MM.1S (cell line): ENCODE results near the gene MED13L.
"Not testable (repeated sequence)": the region's sequence is repeated elsewhere in the genome, so short reads cannot be mapped to it uniquely, and the experiment has no call there.

Experiments used
- DNase-seq: peaks from one replicate; pipeline ENCODE4 v3.0.0-alpha.2; 2015
- H2AFZ ChIP-seq: fragments of 300-600 bp; sonication (generic); 2 replicates; pipeline ENCODE4 v1.6.0; 2016; ENCODE audit warnings: antibody characterized with exemption, low read length
- H3F3A ChIP-seq: fragments of 300-600 bp; sonication (generic); 2 replicates; pipeline ENCODE4 v1.6.1; 2016; ENCODE audit warnings: mild to moderate bottlenecking, antibody characterized with exemption, low read length, moderate library complexity, mixed read lengths; ENCODE audit not compliant: insufficient read depth
- H3K27ac ChIP-seq: fragments of 300-600 bp; sonication (generic); 2 replicates; pipeline ENCODE4 v1.5.1; 2016; ENCODE audit warnings: mild to moderate bottlenecking, low read length
- H3K27me3 ChIP-seq: fragments of 300-600 bp; sonication (generic); replicated peaks from 2 replicates; pipeline ENCODE4 v1.6.0; 2016; ENCODE audit warnings: low read length; ENCODE audit not compliant: insufficient read depth
- H3K36me3 ChIP-seq: fragments of 300-600 bp; sonication (generic); replicated peaks from 2 replicates; pipeline ENCODE4 v1.6.1; 2016; ENCODE audit warnings: mild to moderate bottlenecking, low read length, mixed read lengths; ENCODE audit not compliant: insufficient read depth
- H3K4me1 ChIP-seq: fragments of 300-600 bp; sonication (generic); 2 replicates; pipeline ENCODE4 v1.6.1; 2016; ENCODE audit warnings: low read length, mixed read lengths
- H3K4me2 ChIP-seq: fragments of 300-600 bp; sonication (generic); 2 replicates; pipeline ENCODE4 v1.6.0; 2016; ENCODE audit warnings: low read depth, low read length
- H3K4me3 ChIP-seq: fragments of 300-600 bp; sonication (generic); 2 replicates; pipeline ENCODE4 v1.5.1; 2016; ENCODE audit warnings: low read length, mixed read lengths
- H3K79me2 ChIP-seq: fragments of 300-600 bp; sonication (generic); 2 replicates; pipeline ENCODE4 v1.6.1; 2016; ENCODE audit warnings: mixed run types, low read length, mixed read lengths
- H3K9ac ChIP-seq: fragments of 300-600 bp; sonication (generic); 2 replicates; pipeline ENCODE4 v1.6.1; 2016; ENCODE audit warnings: low read length, mixed read lengths
- H3K9me2 ChIP-seq: fragments of 300-600 bp; sonication (generic); replicated peaks from 2 replicates; pipeline ENCODE4 v1.6.1; 2016; ENCODE audit warnings: mild to moderate bottlenecking, low read length, mixed read lengths; ENCODE audit not compliant: insufficient read depth
- H3K9me3 ChIP-seq: fragments of 300-600 bp; sonication (generic); replicated peaks from 2 replicates; pipeline ENCODE4 v1.6.1; 2016; ENCODE audit warnings: mild to moderate bottlenecking, low read length, mixed read lengths; ENCODE audit not compliant: insufficient read depth
- H4K20me1 ChIP-seq: fragments of 300-600 bp; sonication (generic); 2 replicates; pipeline ENCODE4 v1.6.1; 2016; ENCODE audit warnings: mild to moderate bottlenecking, low read length, moderate library complexity, mixed read lengths; ENCODE audit not compliant: insufficient read depth
- CTCF ChIP-seq: fragments of 300-600 bp; sonication (generic); IDR thresholded peaks from 2 replicates; pipeline ENCODE4 v1.5.1; 2016; ENCODE audit warnings: antibody characterized with exemption, low read length, mixed read lengths
- EZH2 ChIP-seq: fragments of 300-600 bp; sonication (generic); optimal IDR thresholded peaks from 2 replicates; pipeline ENCODE3; 2017; ENCODE audit warnings: low read depth, mild to moderate bottlenecking, antibody characterized with exemption, low read length, mixed read lengths
- EZH2phosphoT487 ChIP-seq: fragments of 300-600 bp; sonication (generic); IDR thresholded peaks from 2 replicates; pipeline ENCODE4 v1.6.1; 2018; ENCODE audit warnings: antibody characterized with exemption, low read length

Gene MED13L

GRCh38 chr12:116242740-116243139 is 34.8 kb downstream of the MED13L start:
- DNase-seq, result no peak
- peaks cover 98% of the 10 kb centered on the region for H3K79me2 ChIP-seq
- no peaks in the 10 kb centered on the region for H3K9me3 ChIP-seq
- H3K4me3 ChIP-seq, result no peak overlapping the region
- H3K4me2 ChIP-seq, result no peak overlapping the region
- no peaks in the 10 kb centered on the region for H3K27me3 ChIP-seq
- H3K36me3 ChIP-seq, result no peaks in the 10 kb centered on the region
- H3F3A ChIP-seq, result no peaks in the 10 kb centered on the region
- H3K4me1 ChIP-seq, result no peaks in the 10 kb centered on the region
- TF ChIP-seq EZH2 (no peak), EZH2phosphoT487 (no peak)
- no peak overlapping the region for H3K9ac ChIP-seq
- H3K9me2 ChIP-seq, result no peaks in the 10 kb centered on the region
- H4K20me1 ChIP-seq, result peaks cover 43% of the 10 kb centered on the region
- H3K27ac ChIP-seq, result no peak overlapping the region
- H2AFZ ChIP-seq, result no peak overlapping the region

- H4K20me1 ChIP-seq, result peaks cover 47% of the 10 kb centered on the region
Measured at GRCh38 chr12:116241157-116241759, 36.2 kb downstream of the MED13L start.

GRCh38 chr12:116238570-116239119 is 38.8 kb downstream of the MED13L start:
- H3K79me2 ChIP-seq, result peaks cover 99% of the 10 kb centered on the region
- not testable (repeated sequence) for H3K4me1 ChIP-seq

More at GRCh38 chr12:116241157-116241759, 36.2 kb downstream of the MED13L start:
- Histone ChIP-seq H3K79me2 (peaks cover 100% of the 10 kb centered on the region), H3K4me1 (no peaks in the 10 kb centered on the region), H3K4me3 (no peak overlapping the region), H2AFZ (no peak overlapping the region), H3K9me3 (no peaks in the 10 kb centered on the region), H3K36me3 (no peaks in the 10 kb centered on the region), H3F3A (0 out of 2 replicates have a peak, but pooled peaks cover 4% of the 10 kb centered on the region), H3K27ac (no peak overlapping the region), H3K4me2 (no peak overlapping the region), H3K9ac (no peak overlapping the region), H3K27me3 (no peaks in the 10 kb centered on the region), H3K9me2 (no peaks in the 10 kb centered on the region)
- DNase-seq, result no peak
- TF ChIP-seq EZH2phosphoT487, result no peak
- no peak for TF ChIP-seq CTCF
- no peak for TF ChIP-seq EZH2

GRCh38 chr12:116238149-116238548 is 39.3 kb downstream of the MED13L start:
- TF ChIP-seq CTCF (no peak), EZH2 (no peak), EZH2phosphoT487 (no peak)
- H3K4me1 ChIP-seq, result no peaks in the 10 kb centered on the region
- H3K9me2 ChIP-seq, result no peaks in the 10 kb centered on the region
- H4K20me1 ChIP-seq, result peaks cover 25% of the 10 kb centered on the region
- DNase-seq, result no peak
- no peaks in the 10 kb centered on the region for H3K9me3 ChIP-seq
- H3K4me2 ChIP-seq, result no peak overlapping the region
- no peaks in the 10 kb centered on the region for H3K27me3 ChIP-seq
- no peak overlapping the region for H3K9ac ChIP-seq
- no peak overlapping the region for H3K4me3 ChIP-seq
- H3K36me3 ChIP-seq, result no peaks in the 10 kb centered on the region
- H3K27ac ChIP-seq, result no peak overlapping the region
- H2AFZ ChIP-seq, result no peak overlapping the region
- 0 out of 2 replicates have a peak, but pooled peaks cover 4% of the 10 kb centered on the region for H3F3A ChIP-seq
- peaks cover 99% of the 10 kb centered on the region for H3K79me2 ChIP-seq

More at GRCh38 chr12:116238570-116239119, 38.8 kb downstream of the MED13L start:
- not testable (repeated sequence) for H3K36me3 ChIP-seq, H3K4me2 ChIP-seq, H3K27ac ChIP-seq, H2AFZ ChIP-seq, H3K9me2 ChIP-seq, H3K9me3 ChIP-seq, DNase-seq, H3K9ac ChIP-seq, H3K4me3 ChIP-seq, H3F3A ChIP-seq, H3K27me3 ChIP-seq
- peaks cover 29% of the 10 kb centered on the region for H4K20me1 ChIP-seq
